Measurements from ENCODE around the gene RAX2. TPM values are rescaled to one million over a fixed set of nuclear protein-coding genes. Genes with fewer than 3 reads are reported as not detected.
"Not testable (repeated sequence)": the region's sequence is repeated elsewhere in the genome, so short reads cannot be mapped to it uniquely, and the experiment has no call there.

The RAX2 gene
- total RNA-seq: not detected

GRCh38 chr19:3771906-3772455 is at the start of gene RAX2:
TSS of gene RAX2 (minus strand) at chr19:3772228. CDS start at chr19:3771742, 486 bp downstream.
- H3K27me3 Mint-ChIP-seq: no peaks in the 10 kb centered on the region
- no peaks in the 10 kb centered on the region for H3K4me1 Mint-ChIP-seq
- no peak within 1 kb of the TSS for H3K27ac Mint-ChIP-seq

GRCh38 chr19:3821156-3821555 is 49.1 kb upstream of the RAX2 start:
- Mint-ChIP-seq H3K27me3 (no peaks in the 10 kb centered on the region), H3K4me1 (peaks cover 15% of the 10 kb centered on the region), H3K4me3 (no peak overlapping the region), H3K9me3 (no peaks in the 10 kb centered on the region), H3K36me3 (no peaks in the 10 kb centered on the region), H3K27ac (no peak overlapping the region)
- no peak for DNase-seq

More at GRCh38 chr19:3771906-3772455, at the start of gene RAX2:
- no peak within 1 kb of the TSS for H3K4me3 Mint-ChIP-seq
- no peak for DNase-seq
- peaks cover 1% of the 10 kb centered on the region for H3K36me3 Mint-ChIP-seq
- no peaks in the 10 kb centered on the region for H3K9me3 Mint-ChIP-seq

- DNase-seq: no peak
- H3K9me3 Mint-ChIP-seq: no peaks in the 10 kb centered on the region
- no peak overlapping the region for H3K4me3 Mint-ChIP-seq
- no peaks in the 10 kb centered on the region for H3K36me3 Mint-ChIP-seq
- H3K4me1 Mint-ChIP-seq: peaks cover 15% of the 10 kb centered on the region
- H3K27ac Mint-ChIP-seq: no peak overlapping the region
- no peaks in the 10 kb centered on the region for H3K27me3 Mint-ChIP-seq
Observed at GRCh38 chr19:3819989-3820388, 48.0 kb upstream of the RAX2 start.

- H3K4me3 Mint-ChIP-seq: no peak overlapping the region
- DNase-seq: no peak
- no peaks in the 10 kb centered on the region for H3K36me3 Mint-ChIP-seq
- H3K9me3 Mint-ChIP-seq: no peaks in the 10 kb centered on the region
- no peaks in the 10 kb centered on the region for H3K27me3 Mint-ChIP-seq
- H3K4me1 Mint-ChIP-seq: peaks cover 21% of the 10 kb centered on the region
- no peak overlapping the region for H3K27ac Mint-ChIP-seq
Observed at GRCh38 chr19:3818918-3819317, 46.9 kb upstream of the RAX2 start.

- peaks cover 26% of the 10 kb centered on the region for H3K4me1 Mint-ChIP-seq
- no peaks in the 10 kb centered on the region for H3K36me3 Mint-ChIP-seq
- no peak overlapping the region for H3K4me3 Mint-ChIP-seq
- no peaks in the 10 kb centered on the region for H3K27me3 Mint-ChIP-seq
- H3K9me3 Mint-ChIP-seq: no peaks in the 10 kb centered on the region
- DNase-seq: no peak
- no peak overlapping the region for H3K27ac Mint-ChIP-seq
Observed at GRCh38 chr19:3818466-3818865, 46.4 kb upstream of the RAX2 start.

- Mint-ChIP-seq H3K27ac (no peak overlapping the region), H3K4me3 (no peak overlapping the region)
Observed at GRCh38 chr19:3817761-3818160, 45.7 kb upstream of the RAX2 start.

GRCh38 chr19:3816566-3817218 is 44.7 kb upstream of the RAX2 start:
- Mint-ChIP-seq H3K27ac (no peak overlapping the region), H3K27me3 (no peaks in the 10 kb centered on the region), H3K4me1 (peaks cover 36% of the 10 kb centered on the region), H3K9me3 (peaks cover 1% of the 10 kb centered on the region), H3K36me3 (no peaks in the 10 kb centered on the region), H3K4me3 (no peak overlapping the region)
- DNase-seq: no peak

More at GRCh38 chr19:3817761-3818160, 45.7 kb upstream of the RAX2 start:
- H3K27me3 Mint-ChIP-seq: no peaks in the 10 kb centered on the region
- DNase-seq: no peak
- H3K36me3 Mint-ChIP-seq: no peaks in the 10 kb centered on the region
- H3K4me1 Mint-ChIP-seq: peaks cover 33% of the 10 kb centered on the region
- no peaks in the 10 kb centered on the region for H3K9me3 Mint-ChIP-seq

GRCh38 chr19:3816148-3816547 is 44.1 kb upstream of the RAX2 start:
- not testable (repeated sequence) for H3K27me3 Mint-ChIP-seq, H3K27ac Mint-ChIP-seq, H3K36me3 Mint-ChIP-seq, DNase-seq, H3K4me3 Mint-ChIP-seq, H3K9me3 Mint-ChIP-seq
- peaks cover 38% of the 10 kb centered on the region for H3K4me1 Mint-ChIP-seq

GRCh38 chr19:3814648-3815047 is 42.6 kb upstream of the RAX2 start:
- no peaks in the 10 kb centered on the region for H3K27me3 Mint-ChIP-seq
- no peak overlapping the region for H3K27ac Mint-ChIP-seq
- no peaks in the 10 kb centered on the region for H3K36me3 Mint-ChIP-seq
- peaks cover 1% of the 10 kb centered on the region for H3K9me3 Mint-ChIP-seq
- no peak overlapping the region for H3K4me3 Mint-ChIP-seq
- DNase-seq: no peak
- H3K4me1 Mint-ChIP-seq: peaks cover 49% of the 10 kb centered on the region

- H3K27me3 Mint-ChIP-seq: no peaks in the 10 kb centered on the region
- H3K4me1 Mint-ChIP-seq: peaks cover 49% of the 10 kb centered on the region
- no peaks in the 10 kb centered on the region for H3K36me3 Mint-ChIP-seq
- H3K9me3 Mint-ChIP-seq: peaks cover 1% of the 10 kb centered on the region
- H3K4me3 Mint-ChIP-seq: no peak overlapping the region
- no peak for DNase-seq
- H3K27ac Mint-ChIP-seq: peak overlapping the region; percentile 69
Observed at GRCh38 chr19:3813473-3814392, 41.7 kb upstream of the RAX2 start.

GRCh38 chr19:3810708-3811355 is 38.8 kb upstream of the RAX2 start:
- Mint-ChIP-seq H3K36me3 (no peaks in the 10 kb centered on the region), H3K9me3 (peaks cover 1% of the 10 kb centered on the region), H3K4me3 (no peak overlapping the region)

GRCh38 chr19:3809881-3810707 is 38.1 kb upstream of the RAX2 start:
- H3K27me3 Mint-ChIP-seq: no peaks in the 10 kb centered on the region
- no peak overlapping the region for H3K27ac Mint-ChIP-seq
- H3K36me3 Mint-ChIP-seq: no peaks in the 10 kb centered on the region
- no peak overlapping the region for H3K4me3 Mint-ChIP-seq
- no peak for DNase-seq
- peaks cover 1% of the 10 kb centered on the region for H3K9me3 Mint-ChIP-seq
- peaks cover 47% of the 10 kb centered on the region for H3K4me1 Mint-ChIP-seq

More at GRCh38 chr19:3810708-3811355, 38.8 kb upstream of the RAX2 start:
- H3K27ac Mint-ChIP-seq: no peak overlapping the region
- peaks cover 45% of the 10 kb centered on the region for H3K4me1 Mint-ChIP-seq
- no peaks in the 10 kb centered on the region for H3K27me3 Mint-ChIP-seq
- no peak for DNase-seq

GRCh38 chr19:3808420-3809143 is 36.6 kb upstream of the RAX2 start:
- H3K4me3 Mint-ChIP-seq: no peak overlapping the region
- H3K27me3 Mint-ChIP-seq: no peaks in the 10 kb centered on the region
- no peaks in the 10 kb centered on the region for H3K36me3 Mint-ChIP-seq
- DNase-seq: no peak
- H3K27ac Mint-ChIP-seq: no peak overlapping the region
- H3K4me1 Mint-ChIP-seq: peaks cover 38% of the 10 kb centered on the region
- H3K9me3 Mint-ChIP-seq: peaks cover 1% of the 10 kb centered on the region

All from activated naive CD8-positive, alpha-beta T cell treated with anti-CD3 and anti-CD28 coated beads for 36 hours (primary cell).